Measurements from ENCODE around the gene THBS3.
"Not testable (repeated sequence)": the region's sequence is repeated elsewhere in the genome, so short reads cannot be mapped to it uniquely, and the experiment has no call there.

THBS3 gene

DNA sequence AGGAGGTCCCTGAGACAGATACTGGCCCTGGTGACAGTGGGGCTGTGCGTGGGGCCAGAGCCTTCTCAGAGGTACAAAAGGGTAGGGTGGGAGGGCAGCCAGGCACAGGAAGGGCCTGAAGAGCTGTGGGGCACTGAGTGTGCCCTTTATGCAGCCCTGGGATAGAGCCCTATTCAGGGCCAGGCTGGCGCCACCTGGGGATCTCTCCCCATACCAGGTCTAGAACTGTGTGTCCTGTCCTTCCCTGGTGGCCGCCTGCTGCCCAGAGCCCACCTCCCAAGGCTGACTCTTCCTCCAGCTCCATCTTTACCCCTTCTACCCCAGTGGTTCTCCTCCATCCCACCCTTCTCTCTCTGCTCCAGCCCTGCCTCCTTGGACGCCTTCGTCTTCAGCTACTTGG is 25.8 kb upstream of the THBS3 start:
- DNase-seq = not testable (repeated sequence)

DNA sequence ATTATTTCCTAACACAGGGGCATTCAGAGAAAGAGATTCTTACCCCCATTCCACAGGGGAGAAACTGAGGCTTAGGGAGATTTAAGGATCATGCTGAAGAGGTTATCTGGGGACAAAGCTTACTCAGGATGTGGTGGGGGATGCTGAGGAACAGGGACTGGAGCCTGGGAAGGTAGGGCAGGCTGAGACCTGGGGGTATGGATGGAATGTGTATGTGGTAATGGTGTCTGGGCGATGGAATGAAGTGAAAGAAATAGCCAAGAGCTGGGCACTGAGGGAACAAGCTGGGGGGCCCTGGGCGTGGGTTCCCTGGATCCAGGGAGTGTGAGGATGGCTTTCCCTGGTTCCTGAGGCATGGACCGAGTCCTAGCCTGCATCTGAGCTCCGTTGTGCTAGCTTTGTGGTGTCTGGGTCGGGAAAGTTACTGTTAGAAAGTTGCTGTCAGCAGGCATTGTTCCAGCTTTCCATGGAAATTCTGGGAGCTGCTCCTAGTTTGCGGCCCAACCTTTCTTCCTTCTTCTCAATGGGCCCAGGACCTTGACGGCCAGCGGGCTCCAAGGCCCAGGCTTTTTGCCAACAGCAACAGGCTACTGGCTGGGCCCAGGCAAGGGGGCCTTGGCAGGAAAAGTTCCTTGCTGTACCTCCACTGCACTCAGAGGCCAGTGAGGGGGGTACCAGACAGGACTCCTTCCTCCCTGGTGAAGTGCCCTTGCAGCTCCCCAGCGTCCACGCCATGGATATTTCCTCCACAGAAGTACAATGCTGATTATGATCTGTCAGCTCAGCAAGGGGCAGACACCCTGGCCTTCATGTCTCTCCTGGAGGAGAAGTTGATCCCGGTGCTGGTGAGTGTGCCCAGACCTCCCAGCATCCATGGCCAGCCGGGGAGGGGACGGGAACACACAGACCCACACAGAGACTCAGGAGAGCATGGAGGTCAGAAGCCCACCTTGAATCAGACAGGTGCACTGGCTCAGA is 24.6 kb upstream of the THBS3 start:
- DNase-seq = not testable (repeated sequence)

DNA sequence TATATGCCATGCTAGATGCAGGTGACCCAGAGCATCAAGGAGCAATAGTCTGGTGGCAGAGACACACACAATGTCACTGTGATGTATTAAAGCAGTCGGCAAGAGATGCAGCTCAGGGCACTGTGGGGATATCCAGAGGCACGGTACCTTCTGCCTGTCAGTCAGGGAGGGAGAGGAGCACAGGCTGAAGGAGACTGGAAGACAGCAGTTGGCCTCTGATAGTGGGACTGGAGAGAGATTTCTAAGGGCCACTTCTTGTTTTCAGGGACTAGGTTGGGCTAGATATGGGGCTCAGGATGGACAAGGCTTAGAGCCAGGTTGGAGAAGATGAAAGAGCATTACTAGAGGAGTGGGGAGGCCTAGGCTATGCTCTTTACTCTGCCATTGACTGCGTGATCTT is 23.6 kb upstream of the THBS3 start:
- not testable (repeated sequence) for DNase-seq

DNA sequence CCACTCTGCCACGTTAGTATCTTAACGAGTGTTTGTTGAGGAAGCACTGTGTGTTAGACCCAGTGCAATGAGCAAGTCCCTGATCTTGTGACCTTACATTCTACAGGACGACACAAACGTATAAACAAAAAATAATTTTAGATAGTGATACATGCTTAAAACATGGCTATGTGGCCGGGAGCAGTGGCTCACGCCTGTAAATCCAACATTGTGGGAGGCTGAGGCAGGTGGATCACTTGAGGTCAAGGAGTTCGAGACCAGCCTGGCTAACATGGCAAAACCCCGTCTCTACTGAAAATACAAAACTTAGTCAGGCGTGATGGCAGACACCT is 20.4 kb upstream of the THBS3 start:
- no peak for DNase-seq

DNA sequence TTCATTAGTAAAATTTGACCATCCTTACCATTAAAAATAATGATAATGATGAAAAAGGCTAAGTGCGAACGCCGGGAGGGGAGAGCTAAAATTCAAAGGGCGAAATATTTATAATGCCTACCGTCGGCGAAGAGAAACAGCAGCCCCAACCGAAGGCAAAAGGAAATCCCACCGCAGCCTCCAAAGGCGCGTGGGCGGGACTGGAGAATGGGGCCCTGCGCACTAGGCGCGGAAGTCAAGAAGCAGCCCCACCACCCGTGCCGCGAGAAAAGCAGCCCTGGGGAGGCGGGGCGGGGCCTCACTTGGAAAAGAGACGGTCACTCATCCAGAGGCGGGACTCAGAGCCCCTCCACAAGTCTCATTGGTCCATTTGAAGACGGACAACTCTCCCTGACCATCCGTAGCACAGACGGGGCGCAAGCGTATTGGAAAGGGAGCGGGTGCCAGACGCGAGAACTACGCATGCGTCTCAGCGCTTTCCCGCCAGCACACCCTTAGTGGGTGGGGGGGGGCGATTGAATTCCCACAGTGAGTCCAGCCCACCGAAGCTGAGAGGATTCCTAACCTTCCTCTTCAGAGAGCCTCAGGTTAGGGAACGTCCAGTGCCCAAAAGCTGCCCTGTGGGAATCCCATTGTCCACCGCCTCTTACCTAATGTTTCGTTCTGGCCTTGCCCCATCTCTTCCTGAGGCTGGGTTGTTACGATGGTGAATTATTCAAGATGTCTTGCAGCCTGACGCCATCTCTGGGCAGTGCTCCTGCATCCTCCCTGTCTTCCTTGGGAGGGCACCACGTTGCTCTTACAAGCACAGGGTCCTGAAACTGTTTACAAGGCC is 19.8 kb upstream of the THBS3 start:
- peak; percentile 98 for DNase-seq

DNA sequence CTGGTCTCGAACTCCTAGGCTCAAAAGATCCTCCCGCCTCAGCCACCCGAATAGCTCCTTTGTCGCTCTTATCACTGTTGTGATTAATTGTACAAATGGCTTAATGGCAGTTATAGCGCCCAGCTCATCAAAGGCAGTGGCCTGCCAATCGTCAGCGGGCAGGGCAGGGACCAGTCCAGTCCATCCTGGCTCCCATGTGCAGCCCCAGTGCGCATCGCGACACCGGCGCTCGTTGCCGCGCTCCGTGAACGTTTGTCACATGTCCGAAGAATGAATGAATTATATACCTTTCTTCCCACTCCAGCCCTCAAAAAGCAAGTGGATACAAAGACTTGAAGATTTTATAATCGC is 19.2 kb upstream of the THBS3 start:
- DNase-seq = no peak

DNA sequence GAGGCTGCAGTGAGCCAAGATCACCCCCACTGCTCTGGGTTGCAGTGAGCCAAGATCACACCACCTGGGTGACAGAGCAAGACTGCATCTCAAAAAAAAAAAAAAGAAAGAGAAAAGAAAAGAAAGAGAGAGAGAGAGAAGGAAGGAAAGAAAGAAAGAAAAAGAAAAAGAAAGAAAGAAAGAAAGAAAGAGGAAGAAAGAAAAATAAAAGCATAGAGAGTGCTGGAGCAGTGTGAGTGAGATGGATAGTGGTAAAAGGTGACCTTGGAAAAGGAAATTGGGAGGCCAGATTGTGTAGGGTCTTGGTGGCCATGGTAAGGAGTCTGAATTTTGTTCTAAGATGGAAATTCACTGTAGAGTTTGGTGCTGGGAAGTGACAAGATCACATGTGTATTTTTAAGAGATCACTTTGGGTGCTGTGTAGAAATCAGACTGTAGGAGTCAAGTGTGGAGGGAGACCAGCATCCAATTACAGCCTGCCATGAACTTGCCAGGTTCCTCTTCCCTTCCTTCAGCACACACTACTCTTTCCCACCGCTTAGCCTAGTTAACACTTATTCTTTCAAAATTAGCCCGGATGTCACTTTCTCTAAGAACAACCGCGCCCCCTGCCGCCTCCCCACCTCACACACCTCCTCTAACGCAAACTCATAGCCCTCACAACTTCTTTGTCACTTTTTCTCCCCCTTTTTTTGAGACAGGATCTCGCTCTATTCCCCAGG is 18.7 kb upstream of the THBS3 start:
- DNase-seq = peak; percentile 81

DNA sequence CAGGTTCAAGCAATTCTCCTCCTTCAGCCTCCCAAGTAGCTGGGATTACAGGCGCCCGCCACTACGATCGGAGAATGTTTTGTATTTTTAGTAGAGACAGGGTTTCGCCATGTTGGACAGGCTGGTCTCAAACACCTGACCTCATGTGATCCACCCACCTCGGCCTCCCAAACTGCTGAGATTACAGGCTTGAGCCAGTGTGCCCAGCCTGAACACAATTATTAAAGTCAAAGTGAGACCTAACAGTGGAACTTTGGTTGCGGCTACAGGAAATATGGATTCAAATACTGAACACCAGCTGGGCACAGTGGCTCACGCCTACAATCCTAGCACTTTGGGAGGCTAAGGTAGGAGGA is 17.7 kb upstream of the THBS3 start:
- DNase-seq = not testable (repeated sequence)

DNA sequence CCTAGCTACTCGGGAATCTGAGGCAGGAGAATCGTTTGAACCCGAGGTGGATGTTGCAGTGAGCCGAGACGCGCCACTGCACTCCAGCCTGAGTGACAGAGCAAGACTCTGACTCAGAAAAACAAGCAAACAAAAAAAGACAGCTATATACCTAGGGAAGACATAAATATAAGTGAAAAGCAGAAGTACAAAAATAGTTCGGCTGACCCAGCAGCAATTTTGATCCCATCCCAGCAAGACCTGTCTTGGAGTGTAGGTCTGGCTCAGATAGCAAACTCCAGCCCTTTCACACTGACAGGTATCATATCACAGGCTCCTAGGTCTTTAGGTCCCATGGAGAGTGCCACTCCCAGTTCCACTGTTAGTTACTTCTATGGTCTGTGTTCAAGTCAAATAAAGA is 15.3 kb upstream of the THBS3 start:
- no peak for DNase-seq

DNA sequence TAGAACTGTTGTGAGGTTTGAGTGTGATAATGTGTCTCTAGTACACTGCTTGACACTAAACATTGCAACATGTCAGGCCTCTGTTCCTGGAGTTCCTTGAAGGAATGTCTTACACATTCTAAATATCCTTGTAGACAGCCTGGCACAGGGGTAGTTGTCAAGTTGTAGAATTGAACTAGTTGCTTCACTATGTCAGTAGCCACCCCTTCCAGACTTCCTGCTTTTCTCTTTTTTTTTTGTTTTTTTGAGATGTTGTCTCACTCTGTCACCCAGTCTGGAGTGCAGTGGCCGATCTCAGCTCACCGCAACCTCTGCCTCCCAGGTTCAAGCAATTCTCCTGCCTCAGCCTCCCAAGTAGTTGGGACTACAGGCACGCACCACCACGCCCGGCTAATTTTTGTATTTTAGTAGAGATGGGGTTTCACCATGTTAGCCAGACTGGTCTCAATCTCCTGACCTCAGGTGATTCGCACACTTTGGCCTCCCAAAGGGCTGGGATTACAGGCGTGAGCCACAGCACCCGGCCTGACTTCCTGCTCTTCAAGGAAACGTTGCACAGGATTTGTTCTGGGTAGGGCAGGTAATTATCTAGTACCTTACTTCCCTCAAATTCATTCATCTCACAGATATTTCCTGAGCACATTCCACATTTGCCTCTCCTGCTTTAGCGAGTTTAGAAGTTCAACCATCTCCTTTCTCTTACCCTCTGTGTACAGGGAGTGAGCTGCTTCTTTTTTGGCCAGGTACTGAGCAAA is 12.7 kb upstream of the THBS3 start:
- not testable (repeated sequence) for DNase-seq

DNA sequence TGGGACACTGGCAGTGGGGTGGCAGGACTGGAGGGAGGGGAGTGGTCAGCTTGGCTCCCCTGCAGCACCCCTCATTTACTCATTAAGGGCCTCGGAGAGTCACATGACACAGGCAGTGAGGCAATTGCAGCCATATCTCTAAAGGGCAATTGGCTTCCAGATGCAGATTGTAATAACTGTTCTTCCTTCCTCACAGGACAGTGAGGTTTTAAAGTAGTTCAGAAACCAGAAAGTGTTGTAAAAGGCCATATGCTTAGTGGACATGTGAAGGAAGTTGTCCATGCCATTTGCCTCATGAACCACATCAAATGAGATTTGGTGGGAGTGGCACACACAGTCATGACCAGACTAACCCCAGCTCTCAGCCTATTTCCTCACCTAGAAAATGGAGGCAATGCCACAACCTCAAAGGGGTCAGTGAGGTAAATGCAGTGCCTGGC is 11.9 kb upstream of the THBS3 start:
- no peak for DNase-seq

DNA sequence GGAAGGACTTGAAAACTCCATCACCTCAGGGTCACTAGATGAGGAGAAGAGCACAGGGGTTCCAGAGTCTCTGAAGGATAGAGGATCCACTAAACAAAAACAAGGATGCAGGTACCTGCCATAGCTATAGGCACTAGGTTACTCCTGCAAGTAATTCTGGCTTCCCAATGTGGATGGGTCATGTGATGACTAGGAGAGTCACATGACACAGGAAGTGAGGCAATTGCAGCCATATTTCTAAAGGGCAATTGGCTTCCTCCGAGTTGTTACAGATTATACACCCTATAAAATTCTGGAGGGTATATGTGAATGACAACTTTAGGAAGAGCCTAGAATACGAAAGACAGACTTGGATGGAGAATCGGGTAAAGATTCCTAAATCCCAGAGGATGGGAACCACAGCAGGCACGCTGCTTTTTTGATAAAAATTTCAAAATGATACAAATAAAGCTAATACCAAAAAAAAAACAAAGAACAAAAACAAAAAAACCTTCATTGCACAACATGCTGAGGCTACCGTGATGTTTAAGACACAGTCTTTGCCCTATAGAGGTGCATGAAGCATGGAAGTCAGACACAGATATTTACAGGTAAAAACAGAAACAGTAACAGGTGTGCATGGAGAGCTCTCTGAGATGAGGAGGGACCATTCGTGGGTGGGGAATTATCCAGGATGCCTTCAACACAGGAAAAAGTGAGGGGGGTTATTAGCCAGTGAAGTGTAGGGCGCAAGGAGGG is 11.3 kb upstream of the THBS3 start:
- DNase-seq = no peak

DNA sequence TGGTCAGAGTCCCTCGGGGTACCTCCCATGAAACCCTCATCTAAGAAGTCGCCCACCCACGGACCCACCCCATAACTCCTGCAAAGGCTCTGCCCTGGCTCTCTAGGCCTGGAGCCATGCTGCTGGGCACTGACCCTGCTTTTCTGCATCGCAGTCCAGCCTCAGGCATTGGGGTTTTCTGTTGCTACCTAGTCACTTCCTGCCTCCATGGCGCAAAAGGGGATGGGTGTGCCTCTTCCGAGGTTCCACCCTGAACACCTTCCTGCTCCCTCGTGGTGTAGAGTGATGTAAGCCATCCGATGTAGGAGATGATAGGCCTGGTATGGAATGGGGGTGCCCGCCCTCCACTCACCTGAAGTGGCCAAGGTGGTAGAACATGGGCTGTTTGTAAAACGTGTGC is 7.0 kb upstream of the THBS3 start:
- not testable (repeated sequence) for DNase-seq

DNA sequence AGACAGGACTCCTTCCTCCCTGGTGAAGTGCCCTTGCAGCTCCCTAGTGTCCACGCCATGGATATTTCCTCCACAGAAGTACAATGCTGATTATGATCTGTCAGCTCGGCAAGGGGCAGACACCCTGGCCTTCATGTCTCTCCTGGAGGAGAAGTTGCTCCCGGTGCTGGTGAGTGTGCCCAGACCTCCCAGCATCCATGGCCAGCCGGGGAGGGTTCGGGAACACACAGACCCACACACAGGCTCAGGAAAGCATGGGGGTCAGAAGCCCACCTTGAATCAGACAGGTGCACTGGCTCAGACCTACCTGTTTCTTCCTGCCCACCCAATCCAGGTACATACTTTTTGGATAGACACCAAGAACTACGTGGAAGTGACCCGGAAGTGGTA is 4.3 kb upstream of the THBS3 start:
- DNase-seq = not testable (repeated sequence)

DNA sequence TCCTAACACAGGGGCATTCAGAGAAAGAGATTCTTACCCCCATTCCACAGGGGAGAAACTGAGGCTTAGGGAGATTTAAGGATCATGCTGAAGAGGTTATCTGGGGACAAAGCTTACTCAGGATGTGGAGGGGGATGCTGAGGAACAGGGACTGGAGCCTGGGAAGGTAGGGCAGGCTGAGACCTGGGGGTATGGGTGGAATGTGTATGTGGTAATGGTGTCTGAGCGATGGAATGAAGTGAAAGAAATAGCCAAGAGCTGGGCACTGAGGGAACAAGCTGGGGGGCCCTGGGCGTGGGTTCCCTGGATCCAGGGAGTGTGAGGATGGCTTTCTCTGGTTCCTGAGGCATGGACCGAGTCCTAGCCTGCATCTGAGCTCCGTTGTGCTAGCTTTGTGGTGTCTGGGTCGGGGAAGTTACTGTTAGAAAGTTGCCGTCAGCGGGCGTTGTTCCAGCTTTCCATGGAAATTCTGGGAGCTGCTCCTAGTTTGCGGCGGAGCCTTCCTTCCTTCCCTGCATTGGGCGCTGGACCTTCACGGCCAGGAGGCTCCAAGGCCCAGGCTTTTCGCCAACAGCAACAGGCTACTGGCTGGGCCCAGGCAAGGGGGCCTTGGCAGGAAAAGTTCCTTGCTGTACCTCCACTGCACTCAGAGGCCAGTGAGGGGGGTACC is 3.8 kb upstream of the THBS3 start:
- not testable (repeated sequence) for DNase-seq

DNA sequence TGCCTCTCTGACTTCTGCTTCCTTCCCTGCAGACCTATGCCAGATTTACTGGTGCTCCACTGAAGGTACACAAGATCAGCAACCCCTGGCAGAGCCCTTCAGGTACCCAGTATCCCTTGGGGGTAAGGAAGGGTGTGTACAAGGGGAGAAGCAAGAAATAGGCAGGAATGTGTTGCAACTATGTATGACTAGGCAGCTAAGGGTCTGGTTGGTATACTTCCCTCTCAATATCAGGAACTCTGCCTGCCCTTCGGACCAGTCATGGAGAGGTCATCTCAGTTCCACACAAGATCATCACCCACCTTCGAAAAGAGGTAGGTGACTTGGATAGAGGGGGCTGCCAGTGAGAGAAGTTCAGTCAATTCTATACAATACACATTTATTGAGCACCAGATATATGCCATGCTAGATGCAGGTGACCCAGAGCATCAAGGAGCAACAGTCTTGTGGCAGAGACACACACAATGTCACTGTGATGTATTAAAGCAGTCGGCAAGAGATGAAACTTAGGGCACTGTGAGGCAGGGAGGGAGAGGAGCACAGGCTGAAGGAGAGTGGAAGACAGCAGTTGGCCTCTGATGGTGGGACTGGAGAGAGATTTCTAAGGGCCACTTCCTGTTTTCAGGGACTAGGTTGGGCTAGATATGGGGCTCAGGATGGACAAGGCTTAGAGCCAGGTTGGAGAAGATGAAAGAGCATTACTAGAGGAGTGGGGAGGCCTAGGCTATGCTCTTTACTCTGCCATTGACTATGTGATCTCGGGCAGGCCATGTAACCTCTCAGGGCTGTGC is 2.8 kb upstream of the THBS3 start:
- DNase-seq = no peak

DNA sequence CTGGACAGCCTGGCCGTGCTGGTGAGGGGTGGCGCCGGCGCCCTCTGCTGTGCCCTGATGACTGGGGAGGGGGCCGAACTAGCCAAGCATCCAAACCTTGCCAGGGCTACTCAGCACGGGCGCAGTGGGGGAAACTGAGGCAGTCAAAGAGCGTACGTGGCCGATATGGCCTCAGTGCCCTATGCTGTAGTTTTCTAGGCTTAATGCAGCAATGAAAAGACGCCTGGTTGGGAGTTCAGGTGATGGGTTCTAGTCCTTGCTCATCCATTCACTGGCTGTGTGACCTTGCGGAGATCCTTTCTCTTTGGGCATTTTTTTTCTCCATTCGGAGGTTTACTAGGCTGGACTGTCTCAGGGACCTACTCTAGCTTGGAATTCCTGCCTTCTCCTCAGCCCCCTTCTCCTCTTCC is 1.6 kb upstream of the THBS3 start:
- no peak for DNase-seq

DNA sequence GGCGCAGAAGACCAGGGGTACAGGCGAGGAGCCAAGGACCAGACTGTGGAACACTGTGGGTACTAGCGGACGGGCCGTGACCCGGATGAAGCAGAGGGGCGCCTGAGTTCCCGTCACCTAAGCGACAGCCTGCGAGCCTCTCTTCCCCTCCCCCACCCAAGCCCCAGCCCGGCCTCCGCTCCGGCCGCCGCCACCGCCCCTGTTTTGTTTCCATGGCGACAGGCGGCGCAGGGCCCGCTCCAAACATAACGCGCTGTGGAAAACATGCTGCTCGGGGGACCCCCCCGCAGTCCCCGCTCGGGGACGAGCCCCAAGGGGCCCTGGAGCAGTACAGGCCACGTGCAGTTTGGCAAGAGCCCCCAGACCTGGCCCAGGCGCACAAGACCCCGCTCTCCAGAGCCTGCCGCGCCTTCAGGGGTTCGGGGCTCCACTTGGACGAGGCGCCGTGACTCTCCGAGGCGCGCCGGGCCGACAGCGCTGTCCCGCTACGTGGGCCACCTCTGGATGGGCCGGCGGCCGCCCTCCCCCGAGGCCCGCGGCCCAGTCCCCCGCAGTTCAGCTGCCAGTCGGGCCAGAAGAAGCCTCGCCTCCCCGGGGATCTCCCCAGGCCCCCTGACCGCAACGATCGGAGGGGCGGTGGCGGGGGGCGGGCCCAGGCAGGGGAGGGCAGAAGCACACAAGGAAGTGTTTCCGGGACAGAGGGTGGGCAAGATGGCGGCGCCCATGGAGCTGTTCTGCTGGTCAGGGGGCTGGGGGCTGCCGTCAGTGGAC is 1.0 kb upstream of the THBS3 start, which contains the start of gene MTX1:
MTX1 (plus strand) TSS at position 155 of the 771 bp plus-strand sequence; CDS start at position 265, 110 bp downstream.
- peak; percentile 91 for DNase-seq

Measured in central memory CD4-positive, alpha-beta T cell (primary cell).